OCI-LY1 (cell line): ENCODE measurements around the gene GABRG3.

Source experiments
- CTCF ChIP-seq: fragments of 200-600 bp; sonication (generic), shearing (Covaris generic); IDR thresholded peaks from 2 replicates; pipeline ENCODE4 v1.5.1; 2017; ENCODE audit warnings: mild to moderate bottlenecking, antibody characterized with exemption, low read length, moderate library complexity, mixed read lengths
- EZH2 ChIP-seq: fragments of 200-600 bp; sonication (generic), shearing (Covaris generic); IDR thresholded peaks from 2 replicates; pipeline ENCODE4 v1.8.0; 2017; ENCODE audit warnings: borderline replicate concordance, mixed run types, mild to moderate bottlenecking, antibody characterized with exemption, low read length, moderate library complexity, mixed read lengths

DNA sequence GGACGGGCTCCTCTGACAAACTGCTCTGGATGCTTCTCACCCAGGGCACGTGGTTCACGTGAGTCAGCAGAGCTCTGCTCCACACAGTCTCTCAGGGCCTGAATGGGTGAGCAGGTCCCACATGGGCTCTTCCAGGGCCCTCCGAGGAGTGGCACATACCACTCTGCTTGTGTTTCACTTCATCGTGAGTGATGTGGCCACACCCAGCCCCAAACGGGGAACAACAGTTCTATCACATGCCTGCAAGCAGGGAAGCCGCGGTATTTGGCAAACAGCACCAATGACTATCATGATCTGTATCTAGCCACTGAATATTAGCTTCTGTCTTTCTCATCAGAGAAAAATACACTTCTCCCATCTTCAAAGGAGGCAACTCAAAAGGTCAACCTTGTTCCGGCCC lies 352.8 kb downstream of the GABRG3 start:
- no peak for TF ChIP-seq CTCF
- no peak for TF ChIP-seq EZH2
